Jurkat, Clone E6-1 (cell line): ENCODE measurements around the gene ST6GALNAC6.
"Not testable (repeated sequence)": the region's sequence is repeated elsewhere in the genome, so short reads cannot be mapped to it uniquely, and the experiment has no call there.

Source experiments
- DNase-seq: peaks from one replicate; pipeline ENCODE4 v3.0.0-alpha.2; 2011; ENCODE audit warnings: low read depth, low spot score
- H3K4me3 ChIP-seq: 2 replicates; pipeline ENCODE4 v1.5.1; 2011; ENCODE audit warnings: mild to moderate bottlenecking, low read length, control low read depth, moderate library complexity

Gene ST6GALNAC6

GRCh38 chr9:127878001-127878651 lies 21.3 kb downstream of the ST6GALNAC6 start:
- H3K4me3 ChIP-seq, result no peak overlapping the region
- no peak for DNase-seq

GRCh38 chr9:127877566-127877998 lies 21.8 kb downstream of the ST6GALNAC6 start, which contains the start of gene AK1:
TSS of gene AK1 (minus strand) at chr9:127877675. CDS start at chr9:127874617, 3,058 bp downstream.
- no peak for DNase-seq
- H3K4me3 ChIP-seq, result no peak within 1 kb of the TSS

GRCh38 chr9:127876764-127877562 lies 22.4 kb downstream of the ST6GALNAC6 start:
- no peak for DNase-seq
- no peak overlapping the region for H3K4me3 ChIP-seq

DNA sequence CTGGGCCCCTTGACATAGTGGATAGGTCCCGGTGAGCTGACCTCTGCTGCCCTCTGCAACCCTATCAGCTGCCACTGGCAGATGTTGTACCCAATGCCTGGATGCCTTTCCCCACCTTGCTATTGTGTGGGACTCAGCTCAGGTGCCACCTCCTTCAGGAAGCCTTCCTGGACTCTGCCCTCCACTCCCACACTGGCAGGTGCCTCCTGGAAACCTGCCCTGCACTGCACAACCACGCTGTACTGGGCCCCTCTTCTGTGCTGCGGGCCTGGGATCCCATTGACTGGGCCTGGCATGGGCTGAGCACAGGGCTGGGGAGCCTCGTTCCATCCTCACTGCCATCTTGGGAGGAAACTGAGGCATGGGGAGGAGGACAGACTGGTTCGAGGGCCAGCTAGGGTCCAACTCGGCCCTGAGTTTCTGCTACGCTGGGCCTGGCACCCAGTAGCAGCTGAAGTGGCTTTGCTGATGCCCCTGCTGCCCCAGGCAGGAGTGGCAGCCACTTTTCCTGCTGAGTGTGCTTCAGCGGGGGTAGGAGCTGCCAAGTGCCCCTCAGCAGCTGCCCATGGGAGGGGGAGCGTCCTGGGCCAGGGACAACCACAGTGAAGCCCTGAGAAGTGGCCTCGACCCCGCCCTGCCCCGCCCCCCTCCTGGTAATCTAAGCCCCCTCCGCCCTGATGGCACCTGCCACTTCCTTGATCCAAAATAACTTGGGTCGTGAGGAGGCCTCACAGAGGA lies 23.2 kb downstream of the ST6GALNAC6 start:
- H3K4me3 ChIP-seq, result no peak overlapping the region
- DNase-seq, result no peak

DNA sequence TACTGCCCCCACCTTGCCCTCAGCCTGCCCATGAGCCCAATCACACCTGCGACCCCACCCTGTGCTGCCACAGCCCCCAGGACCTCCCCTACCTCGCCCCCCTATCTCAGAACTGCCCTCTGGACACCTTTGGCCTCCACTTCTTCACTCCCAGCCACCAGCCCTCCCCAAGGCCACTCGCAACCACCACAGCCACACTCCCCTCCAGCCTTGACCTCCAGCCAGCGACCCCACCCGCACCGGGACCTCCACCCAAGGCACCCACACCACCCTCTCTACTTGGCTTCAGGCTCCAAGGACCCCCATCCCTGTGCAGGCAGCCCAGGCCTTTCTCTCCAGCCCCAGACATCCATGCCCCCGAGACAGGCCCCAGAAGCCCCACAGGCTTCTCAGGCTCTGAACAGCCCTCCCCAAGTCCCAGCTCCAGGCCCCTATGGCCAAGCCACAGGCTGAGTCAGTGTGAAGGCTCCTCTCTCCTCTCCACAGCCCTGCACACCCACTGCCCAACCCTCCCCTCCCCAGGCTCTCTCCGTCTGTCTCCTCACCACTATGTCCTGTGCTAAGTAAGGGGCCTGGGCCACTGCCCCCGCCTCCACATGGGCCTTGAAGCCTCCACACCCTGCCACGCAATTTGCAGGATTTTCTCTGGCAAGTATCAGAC lies 24.0 kb downstream of the ST6GALNAC6 start:
- H3K4me3 ChIP-seq, result no peak overlapping the region
- DNase-seq, result no peak

GRCh38 chr9:127874301-127875221 lies 24.8 kb downstream of the ST6GALNAC6 start:
- no peak overlapping the region for H3K4me3 ChIP-seq
- no peak for DNase-seq

DNA sequence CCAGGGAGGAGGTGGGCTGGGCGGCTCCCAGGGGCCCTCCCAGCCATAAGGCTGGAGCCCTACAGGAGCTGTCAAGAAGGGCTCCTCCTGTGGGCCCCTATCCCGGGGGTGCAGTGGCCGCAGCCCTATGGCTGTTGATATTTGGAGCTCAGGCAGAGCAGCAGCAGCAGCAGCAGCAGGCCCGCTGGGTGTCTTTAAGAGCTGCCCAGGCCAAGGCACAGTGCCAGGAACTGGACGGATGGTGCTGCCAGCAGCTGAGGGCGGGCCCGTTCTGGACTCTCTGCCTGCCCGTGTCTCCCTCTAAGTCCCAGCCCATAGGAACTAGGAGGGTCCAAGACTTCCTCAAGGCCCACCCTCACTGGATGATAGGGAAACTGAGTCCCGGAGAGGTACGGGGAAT lies 25.5 kb downstream of the ST6GALNAC6 start:
- DNase-seq, result no peak
- H3K4me3 ChIP-seq, result no peak overlapping the region

- H3K4me3 ChIP-seq, result no peak overlapping the region
- DNase-seq, result no peak
These were observed 26.1 kb downstream of the ST6GALNAC6 start for GRCh38 chr9:127873223-127873691.

GRCh38 chr9:127872369-127873222 lies 26.8 kb downstream of the ST6GALNAC6 start:
- DNase-seq, result no peak
- H3K4me3 ChIP-seq, result no peak overlapping the region

DNA sequence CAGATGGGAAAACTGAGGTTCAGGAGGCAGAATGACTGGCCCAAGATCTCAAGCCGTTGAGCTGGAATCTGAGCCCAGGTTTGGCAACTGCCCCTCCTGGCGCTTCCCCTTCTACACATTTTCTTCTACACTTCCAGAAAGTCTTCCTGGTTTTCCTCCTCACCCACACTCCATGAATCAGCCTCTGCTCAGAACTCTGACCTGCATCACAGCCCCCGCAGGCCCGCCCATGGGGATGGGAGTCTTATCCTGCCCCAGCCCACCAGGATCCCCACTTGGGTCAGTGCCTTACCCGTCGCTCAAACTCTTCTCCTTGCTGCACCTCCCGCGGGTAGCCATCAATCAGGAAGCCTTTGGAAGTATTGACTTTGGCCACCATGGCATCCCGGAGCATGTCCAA lies 27.9 kb downstream of the ST6GALNAC6 start:
- DNase-seq, result no peak
- no peak overlapping the region for H3K4me3 ChIP-seq

- no peak overlapping the region for H3K4me3 ChIP-seq
- no peak for DNase-seq
These were observed 28.5 kb downstream of the ST6GALNAC6 start for GRCh38 chr9:127870887-127871286.

- DNase-seq, H3K4me3 ChIP-seq: not testable (repeated sequence)
These were observed 29.3 kb downstream of the ST6GALNAC6 start for GRCh38 chr9:127870153-127870491.

- DNase-seq, result no peak
- no peak overlapping the region for H3K4me3 ChIP-seq
These were observed 29.9 kb downstream of the ST6GALNAC6 start for GRCh38 chr9:127869310-127870152.

DNA sequence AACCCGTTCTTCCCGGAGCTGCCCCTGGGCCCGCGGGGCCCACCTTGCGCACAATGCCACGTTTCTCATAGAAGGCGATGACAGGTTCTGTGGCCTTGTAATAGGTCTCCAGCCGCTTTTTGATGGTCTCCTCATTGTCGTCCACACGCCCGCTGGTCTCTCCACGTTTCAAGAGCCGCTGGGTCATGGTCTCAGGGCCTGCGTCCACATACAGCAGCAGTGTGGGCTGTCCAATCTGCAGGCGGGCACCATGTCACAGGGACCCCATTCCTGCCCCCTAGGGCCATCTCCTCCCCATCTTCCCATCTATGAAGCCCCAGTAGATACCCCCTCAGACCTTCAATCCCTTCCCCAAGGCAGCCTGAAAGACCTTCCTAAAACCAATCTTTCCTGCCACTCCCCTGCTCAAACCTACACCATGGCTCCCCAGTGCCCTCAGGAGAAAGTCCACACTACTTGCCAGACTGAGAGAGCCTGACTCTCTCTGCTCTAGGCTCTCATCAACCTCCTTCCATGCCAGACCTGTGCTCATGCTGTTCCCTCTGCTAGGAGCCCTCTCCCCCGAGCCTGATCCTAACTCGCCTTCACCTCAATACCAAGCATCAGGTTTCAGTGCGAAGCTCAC lies 31.0 kb downstream of the ST6GALNAC6 start:
- H3K4me3 ChIP-seq, result no peak overlapping the region
- DNase-seq, result no peak

DNA sequence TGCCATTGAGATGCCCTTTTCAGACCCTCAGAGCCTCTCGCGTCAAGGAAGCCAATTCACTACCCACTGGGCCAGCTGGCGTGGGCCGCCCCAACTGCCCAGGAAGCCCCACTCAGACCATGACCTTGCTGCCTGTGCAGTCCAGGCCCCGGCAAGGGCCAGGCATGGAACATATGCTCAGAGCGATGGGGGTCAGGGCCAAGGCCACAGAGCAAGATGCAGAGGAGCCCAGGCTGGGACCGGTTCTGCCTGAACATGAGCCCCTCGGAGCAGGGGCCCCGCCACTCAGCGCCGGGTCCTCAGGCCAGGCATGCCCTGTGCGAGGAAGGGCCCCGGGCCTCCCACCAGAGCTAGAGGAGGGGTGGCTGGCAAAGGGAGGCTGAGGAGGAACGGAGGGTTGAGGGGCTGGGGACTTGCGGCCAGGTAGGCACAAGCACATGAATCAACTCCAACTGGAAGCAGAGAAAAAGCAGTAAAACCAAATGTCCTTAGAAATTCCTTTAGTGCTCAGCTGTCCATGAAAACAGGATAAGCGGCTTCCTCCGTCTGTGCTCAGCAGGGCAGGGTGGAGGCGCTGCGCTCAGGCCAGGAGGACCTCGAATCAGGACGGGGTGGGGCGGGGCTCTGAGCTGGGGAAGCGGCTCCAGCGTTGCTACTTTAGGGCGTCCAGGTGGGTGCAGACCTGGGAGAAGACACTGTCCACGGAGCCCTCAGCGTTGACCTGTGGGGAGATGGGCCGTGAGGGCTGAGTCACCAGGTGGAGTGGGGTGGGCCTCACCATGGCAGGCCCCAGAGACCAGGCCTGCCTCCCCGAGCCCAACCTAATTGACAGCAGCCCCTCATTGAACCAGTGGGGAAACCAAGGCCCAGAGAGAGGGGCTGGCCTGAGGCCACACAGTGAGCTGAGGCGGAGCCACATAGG lies 31.8 kb downstream of the ST6GALNAC6 start:
- no peak overlapping the region for H3K4me3 ChIP-seq
- no peak for DNase-seq
